ENCODE data around the gene ITPKC.
A peak's percentile ranks its signal among the peaks of the same experiment; 100 is the strongest.

The ITPKC gene

GRCh38 chr19:40714441-40715299, 2.2 kb upstream of the ITPKC start:
- Mint-ChIP-seq H3K27me3 (no peaks in the 10 kb centered on the region), H3K27ac (peak overlapping the region; percentile 95 to 99), H3K4me1 (ENCODE audit: low read depth in 2 of 2) (peaks cover 40 to 44% of the 10 kb centered on the region in 2 donors), H3K9me3 (no peaks in the 10 kb centered on the region), H3K4me3 (peak overlapping the region; percentile 77 to 83), H3K36me3 (ENCODE audit: insufficient read depth) (peaks cover 56% of the 10 kb centered on the region)
- DNase-seq = peak; percentile 93 to 95 (median 94)
- ATAC-seq (replicated peaks) = peak; percentile 67

DNA sequence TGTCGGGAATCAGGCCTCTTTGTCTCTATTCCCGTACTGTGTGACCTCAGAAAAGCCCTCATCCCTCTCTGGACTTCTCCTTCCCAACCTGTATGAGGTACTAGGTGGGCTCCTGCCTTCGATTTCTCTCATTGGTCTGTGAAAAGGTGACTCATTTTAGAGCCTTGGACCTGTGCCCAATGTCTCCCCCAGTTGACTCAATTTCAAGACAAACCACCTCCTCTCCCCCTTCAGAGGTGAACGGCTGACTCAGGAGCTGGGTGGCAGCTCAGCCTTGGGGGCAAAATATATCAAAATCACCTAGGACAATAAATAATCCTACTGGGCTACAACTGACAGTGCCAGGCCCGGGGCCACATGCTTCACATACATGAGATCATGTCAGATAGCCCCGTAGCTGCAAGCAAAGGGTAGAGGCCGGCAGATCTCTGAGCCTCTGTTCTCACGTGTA, 856 bp upstream of the ITPKC start:
- H3K27ac Mint-ChIP-seq = peak overlapping the region; percentile 95 to 99
- H3K4me1 Mint-ChIP-seq (ENCODE audit: low read depth in 2 of 2) = peaks cover 53 to 57% of the 10 kb centered on the region in 2 donors
- no peaks in the 10 kb centered on the region for H3K27me3 Mint-ChIP-seq
- peaks cover 44% of the 10 kb centered on the region for H3K36me3 Mint-ChIP-seq (ENCODE audit: insufficient read depth)
- no peaks in the 10 kb centered on the region for H3K9me3 Mint-ChIP-seq
- ATAC-seq (replicated peaks) (peak; percentile 1), DNase-seq (peak; percentile 40 to 51 (median 44))
- peak overlapping the region; percentile 77 to 83 for H3K4me3 Mint-ChIP-seq

GRCh38 chr19:40717325-40717879, 490 bp downstream of the ITPKC start:
- H3K27me3 Mint-ChIP-seq = no peaks in the 10 kb centered on the region
- peaks cover 57 to 62% of the 10 kb centered on the region in 2 donors for H3K4me1 Mint-ChIP-seq (ENCODE audit: low read depth in 2 of 2)
- H3K4me3 Mint-ChIP-seq = peak overlapping the region; percentile 77 to 83
- peaks cover 36% of the 10 kb centered on the region for H3K36me3 Mint-ChIP-seq (ENCODE audit: insufficient read depth)
- H3K27ac Mint-ChIP-seq = peak overlapping the region; percentile 95 to 99
- no peak for ATAC-seq (replicated peaks)
- H3K9me3 Mint-ChIP-seq = no peaks in the 10 kb centered on the region
- no peak for DNase-seq

GRCh38 chr19:40717880-40718773, 1.2 kb downstream of the ITPKC start:
- Mint-ChIP-seq H3K9me3 (no peaks in the 10 kb centered on the region), H3K4me3 (peak overlapping the region; percentile 77 to 83), H3K4me1 (ENCODE audit: low read depth in 2 of 2) (peaks cover 57 to 64% of the 10 kb centered on the region in 2 donors), H3K36me3 (ENCODE audit: insufficient read depth) (peaks cover 29% of the 10 kb centered on the region), H3K27ac (peak overlapping the region; percentile 95 to 99), H3K27me3 (no peaks in the 10 kb centered on the region)
- no peak for ATAC-seq (replicated peaks)
- DNase-seq = no peak

- Mint-ChIP-seq H3K27ac (peak overlapping the region; percentile 10 to 95), H3K9me3 (no peaks in the 10 kb centered on the region), H3K27me3 (no peaks in the 10 kb centered on the region), H3K36me3 (ENCODE audit: insufficient read depth) (peaks cover 29% of the 10 kb centered on the region), H3K4me3 (peak overlapping the region; percentile 77 to 83), H3K4me1 (ENCODE audit: low read depth in 2 of 2) (peaks cover 55 to 65% of the 10 kb centered on the region in 2 donors)
- no peak for ATAC-seq (replicated peaks)
- no peak for DNase-seq
Observed at GRCh38 chr19:40718774-40719391, 2.0 kb downstream of the ITPKC start.

DNA sequence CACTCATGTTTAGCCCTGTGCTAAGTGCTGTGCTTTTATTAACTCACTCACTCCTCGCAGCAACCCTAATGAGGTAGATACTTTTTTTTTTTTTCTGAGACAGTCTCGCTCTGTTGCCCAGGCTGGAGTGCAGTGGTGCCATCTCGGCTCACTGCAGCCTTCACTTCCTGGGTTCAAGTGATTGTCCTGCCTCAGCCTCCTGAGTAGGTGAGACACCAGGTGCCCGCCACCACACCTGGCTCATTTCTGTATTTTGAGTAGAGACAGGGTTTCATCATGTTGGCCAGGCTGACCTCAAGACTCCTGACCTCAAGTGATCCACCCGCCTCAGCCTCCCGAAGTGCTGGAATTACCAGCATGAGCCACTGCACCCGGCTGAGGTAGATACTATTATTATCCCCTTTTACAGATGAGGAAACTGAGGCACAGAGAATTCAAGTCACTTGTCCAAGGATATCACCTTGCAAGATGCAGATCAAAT, 2.5 kb downstream of the ITPKC start:
- Mint-ChIP-seq H3K4me1 (ENCODE audit: low read depth in 2 of 2) (peaks cover 53 to 65% of the 10 kb centered on the region in 2 donors), H3K4me3 (peak overlapping the region; percentile 77 to 83), H3K36me3 (ENCODE audit: insufficient read depth) (peaks cover 26% of the 10 kb centered on the region), H3K27me3 (no peaks in the 10 kb centered on the region), H3K27ac (peak overlapping the region; percentile 10 to 95), H3K9me3 (no peaks in the 10 kb centered on the region)
- DNase-seq (no peak), ATAC-seq (replicated peaks) (no peak)

DNA sequence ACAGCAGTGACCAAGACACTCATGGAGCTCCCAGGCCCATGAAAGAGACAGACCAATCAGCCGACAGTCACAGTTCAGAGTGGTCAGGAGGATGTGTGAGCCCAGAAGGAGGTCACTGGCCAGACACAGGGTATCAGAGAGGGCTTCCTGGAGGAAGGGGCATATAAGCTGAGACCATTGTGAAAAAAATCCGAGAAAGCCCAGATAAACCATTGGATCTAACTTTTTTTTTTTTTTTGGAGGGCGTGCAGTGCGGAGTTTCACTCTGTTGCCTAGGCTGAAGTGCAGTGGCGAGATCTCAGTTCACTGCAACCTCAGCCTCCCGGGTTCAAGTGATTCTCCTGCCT, 4.2 kb downstream of the ITPKC start:
- ATAC-seq (replicated peaks) = no peak
- Mint-ChIP-seq H3K4me1 (ENCODE audit: low read depth in 2 of 2) (peaks cover 37 to 49% of the 10 kb centered on the region in 2 donors), H3K27ac (peak overlapping the region; percentile 11 to 64), H3K36me3 (ENCODE audit: insufficient read depth) (peaks cover 17% of the 10 kb centered on the region), H3K4me3 (peak overlapping the region; percentile 32 to 53), H3K9me3 (no peaks in the 10 kb centered on the region), H3K27me3 (no peaks in the 10 kb centered on the region)
- DNase-seq = no peak

DNA sequence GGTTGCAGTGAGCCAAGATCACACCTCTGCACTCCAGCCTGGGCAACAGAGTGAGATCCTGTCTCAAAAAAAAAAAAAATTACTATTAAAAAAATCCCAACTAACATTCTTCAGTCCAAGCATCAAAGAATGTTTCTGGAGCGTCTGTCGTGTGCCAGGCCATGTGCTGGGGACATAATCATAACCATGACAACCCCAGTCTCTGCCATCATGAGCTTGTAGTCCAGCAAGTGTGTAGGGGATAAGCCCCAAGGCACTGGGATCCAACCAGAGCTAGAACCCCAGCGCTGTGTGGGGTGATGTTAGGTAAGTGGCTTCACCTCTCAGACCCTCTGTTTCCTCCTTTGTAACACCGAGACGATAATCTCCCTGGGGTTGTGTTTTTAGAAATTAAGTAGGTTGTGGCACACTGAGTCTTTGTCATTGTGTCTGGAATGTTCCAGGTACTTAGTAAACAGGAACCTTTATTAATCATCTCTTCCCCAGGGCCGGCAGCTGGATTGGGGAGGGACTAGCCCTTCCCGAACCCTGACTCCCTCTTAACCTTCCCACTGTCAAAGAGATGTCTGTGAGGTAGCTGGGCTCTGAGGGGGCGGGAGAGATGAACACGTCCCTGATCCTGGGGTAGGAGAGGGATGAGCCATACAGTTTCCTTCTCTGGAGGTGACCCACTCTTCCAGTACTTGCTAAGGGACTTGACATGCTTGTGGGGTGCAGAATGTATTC, 5.2 kb downstream of the ITPKC start:
- no peak overlapping the region for H3K4me3 Mint-ChIP-seq
- H3K27me3 Mint-ChIP-seq = no peaks in the 10 kb centered on the region
- H3K4me1 Mint-ChIP-seq (ENCODE audit: low read depth in 2 of 2) = peaks cover 35 to 42% of the 10 kb centered on the region in 2 donors
- DNase-seq (no peak), ATAC-seq (replicated peaks) (no peak)
- no peak overlapping the region for H3K27ac Mint-ChIP-seq
- no peaks in the 10 kb centered on the region for H3K9me3 Mint-ChIP-seq
- H3K36me3 Mint-ChIP-seq (ENCODE audit: insufficient read depth) = peaks cover 10% of the 10 kb centered on the region

- H3K4me3 Mint-ChIP-seq = no peak overlapping the region
- no peak overlapping the region for H3K27ac Mint-ChIP-seq
- H3K4me1 Mint-ChIP-seq (ENCODE audit: low read depth in 2 of 2) = peaks cover 22 to 37% of the 10 kb centered on the region in 2 donors
- no peaks in the 10 kb centered on the region for H3K27me3 Mint-ChIP-seq
- no peaks in the 10 kb centered on the region for H3K9me3 Mint-ChIP-seq
- no peak for ATAC-seq (replicated peaks)
- H3K36me3 Mint-ChIP-seq (ENCODE audit: insufficient read depth) = peaks cover 15% of the 10 kb centered on the region
- no peak for DNase-seq
Observed at GRCh38 chr19:40723661-40724254, 6.8 kb downstream of the ITPKC start.

DNA sequence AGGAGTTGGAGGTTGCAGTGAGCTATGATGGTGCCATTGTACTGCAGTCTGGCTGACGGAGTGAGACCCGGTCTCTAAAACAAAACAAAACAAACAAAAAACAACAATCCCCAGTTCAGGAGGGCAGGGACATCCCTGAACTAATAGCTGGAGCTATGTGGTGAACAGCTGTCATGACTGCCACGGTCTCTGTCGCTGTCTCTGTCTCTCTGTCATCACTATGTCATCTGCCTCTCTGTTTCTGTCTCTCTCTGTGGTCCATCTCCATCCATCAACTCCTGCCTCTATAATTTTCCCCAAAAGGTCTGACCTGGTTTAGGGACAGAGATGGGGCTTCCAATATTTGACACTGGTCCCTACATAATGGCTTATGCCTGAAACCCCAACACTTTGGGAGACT, 7.4 kb downstream of the ITPKC start:
- Mint-ChIP-seq H3K27ac (no peak overlapping the region), H3K36me3 (ENCODE audit: insufficient read depth) (peaks cover 15% of the 10 kb centered on the region), H3K27me3 (no peaks in the 10 kb centered on the region), H3K9me3 (no peaks in the 10 kb centered on the region), H3K4me1 (ENCODE audit: low read depth in 2 of 2) (peaks cover 18 to 37% of the 10 kb centered on the region in 2 donors), H3K4me3 (no peak overlapping the region)
- ATAC-seq (replicated peaks) (no peak), DNase-seq (no peak)

DNA sequence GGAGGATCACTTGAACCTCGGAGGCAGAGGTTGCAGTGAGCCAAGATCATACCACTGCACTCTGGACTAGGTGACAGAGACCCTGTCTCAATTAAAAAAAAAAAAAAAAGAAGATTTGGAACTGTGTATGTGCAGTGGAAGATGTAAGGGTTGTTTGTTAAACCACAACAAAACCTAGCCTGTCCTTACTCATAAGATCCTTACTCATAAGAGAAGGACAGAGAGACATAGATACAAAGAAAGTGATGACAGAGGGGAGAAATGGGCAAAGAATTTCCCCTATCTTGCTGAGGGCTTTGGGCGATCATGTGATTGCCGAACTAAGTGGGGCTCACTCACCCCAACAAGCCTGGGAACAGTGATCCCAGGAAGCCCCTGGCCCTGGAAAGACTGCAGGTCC, 7.9 kb downstream of the ITPKC start:
- Mint-ChIP-seq H3K27ac (no peak overlapping the region), H3K36me3 (ENCODE audit: insufficient read depth) (peaks cover 16% of the 10 kb centered on the region), H3K9me3 (no peaks in the 10 kb centered on the region), H3K4me1 (ENCODE audit: low read depth in 2 of 2) (peaks cover 17 to 32% of the 10 kb centered on the region in 2 donors), H3K4me3 (no peak overlapping the region), H3K27me3 (no peaks in the 10 kb centered on the region)
- ATAC-seq (replicated peaks) (no peak), DNase-seq (no peak)

- Mint-ChIP-seq H3K36me3 (ENCODE audit: insufficient read depth) (peaks cover 20% of the 10 kb centered on the region), H3K9me3 (no peaks in the 10 kb centered on the region), H3K27ac (no peak overlapping the region), H3K27me3 (no peaks in the 10 kb centered on the region), H3K4me1 (ENCODE audit: low read depth in 2 of 2) (peaks cover 5 to 19% of the 10 kb centered on the region in 2 donors), H3K4me3 (no peak overlapping the region)
- DNase-seq = no peak
- no peak for ATAC-seq (replicated peaks)
Observed at GRCh38 chr19:40726279-40726678, 9.4 kb downstream of the ITPKC start.

Measured in effector memory CD8-positive, alpha-beta T cell (primary cell).